GM19351 (cell line): ENCODE data around the gene CTCF.

Source experiments
- ATAC-seq: cut with Tn5 transposase; IDR thresholded peaks from one replicate; pipeline ENCODE4 v1.9.1; 2021; ENCODE audit warnings: mild to moderate bottlenecking, moderate library complexity; ENCODE audit not compliant: unreplicated experiment

The CTCF gene

GRCh38 chr16:67675579-67675935, 113.2 kb downstream of the CTCF start:
- no peak for ATAC-seq

GRCh38 chr16:67675999-67676398, 113.7 kb downstream of the CTCF start:
- ATAC-seq: no peak

GRCh38 chr16:67676516-67676915, 114.2 kb downstream of the CTCF start:
- ATAC-seq: no peak

- ATAC-seq: no peak
These were observed 114.6 kb downstream of the CTCF start for GRCh38 chr16:67676939-67677338.

GRCh38 chr16:67677712-67678111, 115.4 kb downstream of the CTCF start:
- ATAC-seq: no peak

GRCh38 chr16:67678354-67679023, 116.2 kb downstream of the CTCF start:
- ATAC-seq: no peak

- ATAC-seq: no peak
These were observed 117.9 kb downstream of the CTCF start for GRCh38 chr16:67679935-67680897.

GRCh38 chr16:67683767-67684166, 121.4 kb downstream of the CTCF start:
- ATAC-seq: no peak

- no peak for ATAC-seq
These were observed 123.2 kb downstream of the CTCF start for GRCh38 chr16:67685388-67686112.
